ENCODE measurements around the gene REG1A.

Gene REG1A

GRCh38 chr2:79120194-79120713, at the start of gene REG1A:
TSS of gene REG1A (plus strand) at chr2:79120488. CDS start at chr2:79120862, 374 bp downstream.
- no peak for FAIRE-seq
- DNase-seq (ENCODE audit: insufficient read length, low spot score), result no peak

- no peak for FAIRE-seq
- no peak for DNase-seq (ENCODE audit: insufficient read length, low spot score)
These were observed 49.2 kb upstream of the REG1A start for GRCh38 chr2:79071078-79071477.

GRCh38 chr2:79082987-79083386, 37.3 kb upstream of the REG1A start:
- DNase-seq (ENCODE audit: insufficient read length, low spot score) (no peak), FAIRE-seq (no peak)

- DNase-seq (ENCODE audit: insufficient read length, low spot score), result no peak
- FAIRE-seq, result no peak
These were observed 36.6 kb upstream of the REG1A start for GRCh38 chr2:79083597-79084251.

GRCh38 chr2:79084495-79085135, 35.7 kb upstream of the REG1A start:
- DNase-seq (ENCODE audit: insufficient read length, low spot score), result no peak
- no peak for FAIRE-seq

GRCh38 chr2:79085382-79085781, 34.9 kb upstream of the REG1A start:
- DNase-seq (ENCODE audit: insufficient read length, low spot score), result no peak
- FAIRE-seq, result no peak

- DNase-seq (ENCODE audit: insufficient read length, low spot score) (no peak), FAIRE-seq (no peak)
These were observed 34.0 kb upstream of the REG1A start for GRCh38 chr2:79086255-79086654.

- FAIRE-seq (no peak), DNase-seq (ENCODE audit: insufficient read length, low spot score) (no peak)
These were observed 32.4 kb upstream of the REG1A start, which contains the start of gene REG1B for GRCh38 chr2:79087785-79088364. TSS of gene REG1B (minus strand) at chr2:79087993. CDS start at chr2:79087612, 381 bp downstream.

- FAIRE-seq, result no peak
- DNase-seq (ENCODE audit: insufficient read length, low spot score), result no peak
These were observed 29.6 kb upstream of the REG1A start for GRCh38 chr2:79090693-79091092.

- no peak for FAIRE-seq
- no peak for DNase-seq (ENCODE audit: insufficient read length, low spot score)
These were observed 22.4 kb upstream of the REG1A start for GRCh38 chr2:79097843-79098242.

GRCh38 chr2:79099140-79099686, 21.1 kb upstream of the REG1A start:
- DNase-seq (ENCODE audit: insufficient read length, low spot score) (no peak), FAIRE-seq (no peak)

- FAIRE-seq (no peak), DNase-seq (ENCODE audit: insufficient read length, low spot score) (no peak)
These were observed 20.0 kb upstream of the REG1A start for GRCh38 chr2:79100285-79100684.

- DNase-seq (ENCODE audit: insufficient read length, low spot score) (no peak), FAIRE-seq (no peak)
These were observed 19.3 kb upstream of the REG1A start for GRCh38 chr2:79101024-79101423.

- no peak for FAIRE-seq
These were observed 17.1 kb upstream of the REG1A start for GRCh38 chr2:79103214-79103613.

GRCh38 chr2:79105259-79105658, 15.0 kb upstream of the REG1A start:
- DNase-seq (ENCODE audit: insufficient read length, low spot score), result no peak
- no peak for FAIRE-seq

More at GRCh38 chr2:79103214-79103613, 17.1 kb upstream of the REG1A start:
- DNase-seq (ENCODE audit: insufficient read length, low spot score), result no peak

- DNase-seq (ENCODE audit: insufficient read length, low spot score), result no peak
- FAIRE-seq, result no peak
These were observed 8.0 kb upstream of the REG1A start for GRCh38 chr2:79112269-79112668.

GRCh38 chr2:79114797-79115494, 5.3 kb upstream of the REG1A start:
- no peak for DNase-seq (ENCODE audit: insufficient read length, low spot score)
- no peak for FAIRE-seq

- FAIRE-seq (no peak), DNase-seq (ENCODE audit: insufficient read length, low spot score) (no peak)
These were observed 3.0 kb upstream of the REG1A start for GRCh38 chr2:79116997-79117928.

- no peak for FAIRE-seq
- no peak for DNase-seq (ENCODE audit: insufficient read length, low spot score)
These were observed 2.4 kb downstream of the REG1A start for GRCh38 chr2:79122676-79123075.

All from GM19239 (cell line).